ENCODE measurements around the gene MFF.
"Not testable (repeated sequence)": the region's sequence is repeated elsewhere in the genome, so short reads cannot be mapped to it uniquely, and the experiment has no call there.

MFF gene

DNA sequence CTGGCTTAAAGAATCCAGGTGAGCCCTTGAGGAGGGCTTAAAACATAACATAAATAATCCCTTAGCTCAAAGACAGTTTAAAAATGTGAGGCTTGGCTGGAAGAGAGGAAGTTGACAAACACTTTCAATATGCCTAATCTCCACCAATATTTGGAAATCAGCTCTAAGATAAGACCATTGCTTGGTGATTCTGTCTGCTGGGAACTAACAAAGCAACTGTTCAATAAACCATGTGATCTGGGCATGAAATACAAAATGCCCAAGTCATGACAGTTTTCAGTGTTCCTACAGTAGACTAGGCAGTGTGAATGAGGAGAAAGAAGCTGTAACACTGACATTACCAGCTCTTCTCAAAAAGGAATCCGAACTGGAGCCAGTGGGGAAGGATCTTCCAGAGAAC is 10.7 kb downstream of the MFF start:
- DNase-seq (ENCODE audit: low read depth in 1 of 2, low spot score in 1 of 2) = no peak

DNA sequence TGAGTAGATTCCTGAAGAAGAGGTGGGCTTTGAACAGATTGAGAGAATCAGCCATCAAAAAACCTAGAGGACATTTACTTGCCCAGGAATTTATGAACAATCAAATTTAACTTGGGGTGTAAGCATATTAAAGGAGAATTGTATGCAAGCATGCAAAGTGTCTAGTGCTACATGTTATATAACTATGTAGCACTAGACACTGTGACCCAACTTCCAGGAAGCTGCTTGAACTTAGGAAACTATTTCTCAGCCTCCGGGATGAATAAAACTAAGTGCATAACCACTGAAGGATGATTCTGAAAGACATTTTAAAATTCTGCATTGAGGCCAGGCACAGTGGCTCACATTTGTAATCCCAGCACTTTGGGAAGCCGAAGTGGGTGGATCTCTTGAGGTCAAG is 12.4 kb downstream of the MFF start:
- no peak for DNase-seq (ENCODE audit: low read depth in 1 of 2, low spot score in 1 of 2)

DNA sequence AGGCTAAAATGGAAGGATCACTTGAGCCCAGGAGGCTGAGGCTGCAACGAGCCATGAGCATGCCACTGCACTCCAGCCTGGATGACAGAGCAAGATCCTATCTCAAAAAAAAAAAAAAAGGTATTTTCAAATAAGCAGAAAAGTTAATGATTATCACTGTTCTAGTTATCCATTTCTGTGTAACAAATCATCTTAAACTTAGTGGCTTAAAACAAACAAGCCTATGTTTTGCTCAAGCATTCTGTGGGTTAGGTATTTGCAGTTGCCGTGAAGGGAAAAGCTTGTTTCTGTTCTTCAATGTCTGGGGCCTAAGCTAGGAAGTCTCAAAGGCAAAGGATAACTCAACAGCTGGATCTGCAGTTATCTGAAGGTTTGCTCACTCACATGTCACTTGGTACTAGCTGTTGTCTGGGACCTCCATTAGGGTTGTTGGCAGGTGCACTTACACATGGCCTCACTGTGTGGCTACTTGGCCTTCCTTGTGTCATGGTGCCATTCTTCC is 14.1 kb downstream of the MFF start:
- no peak for DNase-seq (ENCODE audit: low read depth in 1 of 2, low spot score in 1 of 2)

DNA sequence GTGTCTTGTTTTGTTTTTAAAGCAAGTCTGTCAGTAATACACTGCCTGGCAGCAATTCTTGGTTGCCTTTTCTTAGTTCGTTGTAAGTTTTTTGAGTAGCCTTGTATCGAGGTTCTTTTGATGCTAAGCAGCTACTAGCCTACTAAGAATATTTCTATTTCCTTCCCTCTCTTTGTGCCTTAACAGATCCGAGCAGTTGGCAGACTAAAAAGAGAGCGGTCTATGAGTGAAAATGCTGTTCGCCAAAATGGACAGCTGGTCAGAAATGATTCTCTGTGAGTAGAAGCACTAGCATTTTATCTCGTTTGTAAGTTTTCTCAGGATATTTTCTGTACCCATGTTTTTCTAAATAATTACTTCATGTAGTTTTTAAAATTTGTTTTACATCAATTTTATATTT is 15.1 kb downstream of the MFF start:
- no peak for DNase-seq (ENCODE audit: low read depth in 1 of 2, low spot score in 1 of 2)

DNA sequence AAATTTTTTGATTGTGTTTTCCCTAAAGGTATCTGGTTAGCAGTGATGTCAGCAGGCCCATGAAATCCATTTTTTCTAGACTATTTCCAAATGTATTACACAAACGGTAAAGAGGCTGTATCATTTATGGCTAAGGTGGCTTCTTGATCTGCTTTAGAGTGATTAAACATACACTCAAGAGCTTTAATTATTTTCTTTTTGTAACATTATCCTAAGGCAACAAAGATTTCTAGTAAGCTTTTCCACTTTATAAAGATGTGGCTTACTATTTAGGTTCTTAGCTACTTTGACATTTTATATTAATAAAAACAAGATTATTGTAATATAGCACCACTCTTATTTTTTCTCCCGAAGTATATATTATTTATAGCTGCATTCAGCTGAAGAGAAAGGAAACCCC is 16.5 kb downstream of the MFF start:
- no peak for DNase-seq (ENCODE audit: low read depth in 1 of 2, low spot score in 1 of 2)

DNA sequence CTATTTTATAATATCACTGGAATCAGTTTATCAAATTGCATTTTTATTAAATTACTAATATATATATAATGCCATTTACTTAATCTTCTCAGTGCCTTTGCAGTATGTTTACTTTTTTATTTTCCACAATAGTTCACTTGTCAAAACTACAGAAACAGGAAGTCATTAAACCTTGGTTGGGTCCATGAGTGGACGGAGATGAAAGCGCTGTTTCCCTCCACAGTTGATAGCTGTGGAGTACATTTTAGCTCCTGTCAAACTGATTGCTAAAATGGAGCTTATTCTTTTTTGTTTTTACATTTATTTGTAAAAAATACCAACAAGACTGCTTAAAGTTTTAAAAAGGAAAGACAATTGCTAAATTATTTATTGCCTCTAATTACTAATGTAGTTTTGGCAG is 19.2 kb downstream of the MFF start:
- DNase-seq (ENCODE audit: low read depth in 1 of 2, low spot score in 1 of 2) = no peak

DNA sequence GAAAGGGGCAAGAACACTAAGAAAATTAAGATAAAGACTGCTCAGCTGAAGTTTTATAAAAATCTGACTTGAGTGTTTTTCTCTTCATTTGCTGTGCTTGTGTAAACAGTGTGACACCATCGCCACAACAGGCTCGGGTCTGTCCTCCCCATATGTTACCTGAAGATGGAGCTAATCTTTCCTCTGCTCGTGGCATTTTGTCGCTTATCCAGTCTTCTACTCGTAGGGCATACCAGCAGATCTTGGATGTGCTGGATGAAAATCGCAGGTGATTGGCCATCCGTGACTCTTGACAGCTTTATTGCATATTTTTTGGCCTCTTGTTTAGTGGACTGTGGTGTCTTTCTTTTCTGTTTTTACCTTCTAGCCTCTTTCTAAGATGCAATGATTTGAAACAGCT is 22.1 kb downstream of the MFF start:
- no peak for DNase-seq (ENCODE audit: low read depth in 1 of 2, low spot score in 1 of 2)

DNA sequence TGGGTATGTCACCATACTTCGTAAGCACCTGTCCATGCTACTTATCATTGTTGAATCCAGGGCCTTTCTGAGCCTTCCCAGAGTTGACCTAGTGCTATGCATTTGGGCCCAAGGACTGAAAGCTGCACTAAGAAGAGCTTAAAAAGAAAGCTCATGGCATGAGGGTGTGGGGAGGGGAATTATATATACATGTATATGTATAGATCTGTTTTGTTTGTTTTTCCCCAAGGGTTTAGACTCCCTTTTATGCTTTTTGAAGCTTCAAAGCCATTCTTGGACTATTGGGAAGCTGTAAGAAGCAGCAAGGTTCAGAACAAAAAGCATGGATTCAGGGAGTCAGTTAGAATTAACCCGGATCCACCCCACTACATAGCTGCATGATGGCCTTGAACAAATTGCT is 23.3 kb downstream of the MFF start:
- no peak for DNase-seq (ENCODE audit: low read depth in 1 of 2, low spot score in 1 of 2)

DNA sequence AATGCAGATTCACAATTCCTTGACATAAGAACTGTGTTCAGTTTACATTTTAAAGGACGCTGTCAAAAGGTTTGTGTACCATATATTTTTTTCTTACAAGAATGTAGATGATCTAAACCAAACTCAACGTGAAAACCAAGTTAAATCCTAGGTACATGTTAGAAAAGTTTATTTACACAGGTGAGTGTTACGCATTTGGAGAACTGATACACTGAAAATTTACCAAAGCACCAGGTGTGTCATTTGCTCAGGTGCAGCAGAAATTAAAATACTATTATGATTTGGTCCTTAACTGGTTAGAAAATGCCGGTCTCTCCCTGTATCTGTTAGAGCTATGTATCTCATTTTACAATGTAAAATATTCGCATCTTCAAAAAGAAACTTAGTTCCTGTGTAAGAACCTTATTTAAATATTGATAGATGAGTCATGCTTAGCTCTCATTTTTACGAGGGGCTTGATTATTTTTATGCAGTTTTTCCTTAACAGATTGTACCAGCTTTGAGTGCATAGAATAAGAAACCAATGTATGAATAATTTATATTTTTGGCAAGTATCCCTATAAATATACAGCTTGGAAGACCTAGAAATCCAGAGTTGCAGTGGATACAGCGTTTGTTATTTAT is 25.1 kb downstream of the MFF start:
- DNase-seq (ENCODE audit: low read depth in 1 of 2, low spot score in 1 of 2) = no peak

DNA sequence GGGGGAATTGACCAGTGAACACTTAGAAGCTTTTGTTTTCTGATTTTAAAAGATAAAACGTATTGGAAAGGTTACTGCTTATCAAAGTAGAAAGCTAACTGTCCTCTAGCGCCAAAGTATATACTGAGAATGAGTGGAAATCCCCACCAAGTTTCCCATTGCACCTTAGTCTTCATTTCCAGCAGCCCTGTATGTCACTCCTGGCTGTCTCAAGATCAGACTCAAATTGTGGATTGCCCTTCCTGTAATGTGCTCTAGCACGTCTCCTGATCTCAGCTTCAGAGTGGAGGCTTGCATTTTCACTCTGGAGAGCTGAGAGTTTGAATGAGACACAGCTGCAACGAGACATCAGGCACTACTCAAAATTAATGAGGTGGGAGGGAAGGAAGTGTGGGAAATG is 26.6 kb downstream of the MFF start:
- DNase-seq (ENCODE audit: low read depth in 1 of 2, low spot score in 1 of 2) = no peak

DNA sequence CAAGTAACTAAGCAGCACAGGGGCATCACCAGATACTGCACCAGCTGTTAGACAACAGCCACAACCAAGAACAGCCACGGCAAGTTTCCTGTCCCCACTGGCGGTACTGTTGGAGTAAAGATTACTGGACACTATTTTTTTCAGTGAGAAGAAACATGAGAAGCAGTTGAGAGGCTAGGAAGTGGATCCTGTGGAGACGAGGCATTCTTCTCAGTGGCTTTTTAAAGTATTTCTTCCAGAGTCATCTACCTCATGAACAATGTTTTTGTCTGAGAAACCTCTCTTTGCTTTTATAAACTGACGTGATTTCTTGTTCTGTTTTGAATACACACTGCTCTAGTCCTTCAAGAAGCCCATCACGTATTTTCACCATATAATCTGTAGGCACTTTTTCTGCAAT is 35.3 kb downstream of the MFF start:
- DNase-seq (ENCODE audit: low read depth in 1 of 2, low spot score in 1 of 2) = no peak

DNA sequence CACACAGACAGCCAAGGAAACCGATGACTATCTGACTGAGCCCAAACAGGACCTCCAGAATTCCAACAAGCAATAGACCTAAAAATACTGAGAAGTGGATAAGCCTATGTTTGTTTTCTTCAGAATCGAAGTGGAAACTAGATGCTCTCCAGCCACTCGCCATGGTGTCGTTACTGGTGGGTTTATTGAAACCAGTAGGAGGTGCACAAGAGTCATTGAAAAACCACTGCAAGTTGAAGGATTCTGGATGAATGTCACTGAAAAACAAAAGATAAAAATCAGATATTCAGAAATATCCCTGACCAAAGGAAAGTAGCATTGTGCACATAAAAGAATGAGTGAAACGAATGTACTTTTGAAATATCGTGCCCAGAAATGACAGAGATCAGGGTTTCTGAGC is 38.7 kb downstream of the MFF start:
- no peak for DNase-seq (ENCODE audit: low read depth in 1 of 2, low spot score in 1 of 2)

DNA sequence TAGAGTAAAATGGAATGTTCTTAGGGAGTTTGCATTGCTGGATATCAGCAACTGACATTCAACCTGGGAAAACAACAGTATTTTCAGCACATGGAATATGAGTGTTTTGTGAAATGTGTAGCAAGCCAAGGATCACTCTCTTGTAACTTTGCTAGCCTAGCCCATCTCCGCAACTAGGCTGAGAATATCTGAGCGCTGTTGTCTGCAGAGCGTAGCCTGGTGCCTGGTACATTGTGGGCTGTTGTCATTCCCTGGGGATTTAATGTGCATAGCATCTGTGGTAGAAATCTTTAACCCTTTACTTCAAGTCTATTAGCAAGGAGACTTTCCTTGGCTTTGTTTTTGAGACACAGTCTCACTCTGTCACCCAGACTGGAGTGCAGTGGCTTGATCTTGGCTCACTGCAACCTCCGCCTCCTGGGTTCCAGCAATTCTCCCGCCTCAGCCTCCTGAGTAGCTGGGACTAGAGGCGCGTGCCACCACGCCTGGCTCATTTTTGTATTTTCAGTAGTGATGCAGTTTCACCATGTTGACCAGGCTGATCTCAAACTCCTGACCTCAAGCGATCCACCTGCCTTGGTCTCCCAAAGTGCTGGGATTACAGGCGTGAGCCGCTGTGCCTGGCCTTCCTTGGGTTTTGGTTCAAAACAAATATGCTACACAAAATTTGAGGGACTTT is 39.7 kb downstream of the MFF start:
- DNase-seq (ENCODE audit: low read depth in 1 of 2, low spot score in 1 of 2) = not testable (repeated sequence)

DNA sequence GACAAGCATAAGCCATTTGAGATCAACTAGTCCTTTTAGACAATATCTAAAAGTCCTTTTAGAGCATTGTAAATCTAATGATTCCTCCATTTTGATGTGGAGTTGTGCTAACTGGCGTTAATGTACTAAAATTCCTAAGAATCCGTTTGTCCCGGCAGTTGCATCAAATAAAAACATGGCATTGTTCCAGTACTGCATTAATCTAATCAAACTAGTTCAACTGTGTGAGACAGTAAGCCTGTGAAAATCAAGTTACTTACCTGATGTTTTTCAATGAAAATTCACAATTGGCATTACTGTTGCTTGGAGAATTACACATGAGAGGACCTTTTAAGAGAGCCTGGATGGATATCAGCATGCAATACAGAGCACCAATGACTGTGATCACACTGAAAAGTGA is 40.8 kb downstream of the MFF start:
- no peak for DNase-seq (ENCODE audit: low read depth in 1 of 2, low spot score in 1 of 2)

DNA sequence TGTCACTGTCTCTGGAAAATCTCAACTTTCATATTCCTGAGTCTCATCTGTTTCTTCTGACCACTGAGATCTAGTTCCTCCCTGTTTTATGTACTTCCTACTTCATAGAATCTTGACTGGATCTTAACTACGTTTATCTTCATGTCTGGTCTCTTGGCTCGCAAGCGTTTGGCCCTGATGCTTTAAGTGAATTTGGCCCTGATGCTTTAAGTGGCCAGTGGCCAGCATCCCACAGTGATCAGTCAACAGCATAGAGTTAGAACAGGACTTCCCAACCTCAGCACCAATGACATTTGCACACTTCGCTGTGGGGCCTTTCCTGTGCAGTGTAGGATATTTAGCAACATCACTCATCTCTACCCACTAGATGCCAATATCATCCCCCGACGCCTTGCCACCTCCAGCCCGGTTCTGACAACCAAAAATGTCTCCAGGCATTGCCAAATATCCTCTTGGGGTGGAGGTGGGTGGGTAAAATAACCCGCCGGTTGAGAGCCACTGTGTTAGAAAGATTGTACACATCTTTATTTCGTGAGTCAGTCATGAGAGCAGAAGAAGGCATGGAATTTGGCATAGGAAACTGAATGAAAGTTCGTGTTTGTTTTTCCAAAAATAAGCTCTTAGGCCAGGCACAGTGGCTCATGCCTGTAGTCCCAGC is 41.8 kb downstream of the MFF start:
- DNase-seq (ENCODE audit: low read depth in 1 of 2, low spot score in 1 of 2) = no peak

DNA sequence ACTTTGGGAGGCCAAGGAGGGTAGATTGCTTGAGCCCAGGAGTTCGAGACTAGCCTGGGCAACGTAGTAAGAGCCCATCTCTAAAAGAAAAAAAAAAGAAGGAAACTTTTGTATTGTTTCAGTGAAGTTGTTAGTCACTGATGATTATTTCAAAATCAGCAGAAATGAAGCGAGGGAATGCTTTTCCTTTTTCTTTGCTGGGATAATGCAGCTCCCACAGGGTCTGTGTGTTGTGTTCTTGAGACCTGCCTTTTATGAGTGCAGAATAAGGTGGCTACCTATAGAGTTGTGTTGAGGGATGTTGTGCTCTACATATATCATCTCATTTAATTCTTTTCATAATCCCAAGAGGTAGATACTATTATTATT is 42.4 kb downstream of the MFF start:
- no peak for DNase-seq (ENCODE audit: low read depth in 1 of 2, low spot score in 1 of 2)

DNA sequence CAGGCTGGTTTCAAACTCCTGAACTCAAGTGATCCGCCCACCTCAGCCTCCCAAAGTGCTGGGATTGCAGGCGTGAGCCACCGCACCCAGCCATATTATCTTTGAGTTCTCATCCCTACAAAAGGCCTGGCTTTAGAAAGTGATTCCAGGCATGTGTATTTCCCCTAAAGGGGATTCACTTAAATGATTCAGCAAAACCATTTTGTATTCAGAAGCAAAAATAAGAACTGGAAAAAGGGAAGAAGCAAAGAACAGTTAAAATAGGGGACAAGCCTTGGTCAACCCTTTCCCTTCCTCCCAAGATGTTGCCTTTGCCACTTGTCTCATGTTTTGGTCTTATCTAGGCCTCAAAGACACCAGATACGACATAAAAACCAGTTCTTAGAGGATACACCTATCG is 43.5 kb downstream of the MFF start:
- DNase-seq (ENCODE audit: low read depth in 1 of 2, low spot score in 1 of 2) = no peak

DNA sequence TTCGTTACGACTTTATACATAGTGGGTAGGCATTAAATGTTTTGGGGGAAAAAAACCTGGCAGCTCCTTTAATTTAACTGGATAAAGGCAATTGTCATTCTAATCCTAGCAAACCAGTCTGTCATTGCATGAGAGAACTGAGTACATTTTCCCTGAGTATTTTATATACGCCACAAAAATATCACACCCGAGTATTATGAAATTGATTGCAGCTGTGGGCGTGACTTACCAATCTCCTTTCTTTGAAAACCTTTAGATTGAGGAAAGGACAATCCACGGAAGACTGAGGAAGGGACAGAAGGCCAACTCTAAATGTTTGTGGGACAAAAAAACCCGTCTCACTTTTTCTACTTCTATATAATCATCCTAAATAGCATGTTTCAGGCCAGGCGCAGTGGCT is 45.0 kb downstream of the MFF start:
- no peak for DNase-seq (ENCODE audit: low read depth in 1 of 2, low spot score in 1 of 2)

DNA sequence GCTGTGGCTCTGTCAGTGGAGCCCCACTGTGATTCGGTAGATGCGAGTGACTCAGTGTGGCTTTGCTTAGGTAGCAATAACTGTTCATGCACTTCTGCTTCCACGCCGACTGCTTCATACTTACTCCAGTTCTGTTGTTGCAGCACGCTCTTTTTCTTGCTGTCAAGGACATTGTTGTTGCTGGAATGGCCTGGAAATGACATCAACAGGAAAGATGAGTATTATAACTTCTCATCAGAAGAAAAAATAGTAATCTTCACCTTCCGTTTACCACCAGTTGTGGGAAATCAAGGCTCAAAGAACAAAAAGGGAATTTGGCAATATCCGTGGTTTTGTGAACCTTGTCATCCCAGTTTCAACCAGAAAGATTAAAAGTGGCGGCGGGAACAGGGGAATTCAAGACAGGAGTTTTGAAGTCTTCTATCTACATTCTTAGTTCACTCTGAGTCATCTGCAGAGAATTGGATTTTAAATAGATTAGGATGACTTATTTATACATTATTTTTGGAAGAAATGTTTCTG is 45.8 kb downstream of the MFF start:
- no peak for DNase-seq (ENCODE audit: low read depth in 1 of 2, low spot score in 1 of 2)

DNA sequence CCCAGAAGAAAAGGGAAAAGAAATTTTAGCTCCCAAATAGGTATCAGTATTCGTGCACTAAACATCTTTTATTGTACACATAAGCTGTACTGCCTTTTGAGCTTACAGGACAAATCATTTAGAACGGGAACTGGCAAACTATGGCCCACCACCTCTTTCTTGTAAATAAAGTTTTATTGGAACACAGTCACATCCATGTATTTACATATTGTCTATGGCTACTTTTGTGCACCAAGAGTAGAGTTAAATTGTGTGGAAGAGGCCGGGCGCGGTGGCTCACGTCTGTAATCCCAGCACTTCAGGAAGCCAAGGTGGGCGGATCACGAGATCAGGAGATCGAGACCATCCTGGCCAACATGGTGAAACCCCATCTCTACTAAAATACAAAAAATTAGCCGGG is 48.3 kb downstream of the MFF start:
- DNase-seq (ENCODE audit: low read depth in 1 of 2, low spot score in 1 of 2) = no peak

DNA sequence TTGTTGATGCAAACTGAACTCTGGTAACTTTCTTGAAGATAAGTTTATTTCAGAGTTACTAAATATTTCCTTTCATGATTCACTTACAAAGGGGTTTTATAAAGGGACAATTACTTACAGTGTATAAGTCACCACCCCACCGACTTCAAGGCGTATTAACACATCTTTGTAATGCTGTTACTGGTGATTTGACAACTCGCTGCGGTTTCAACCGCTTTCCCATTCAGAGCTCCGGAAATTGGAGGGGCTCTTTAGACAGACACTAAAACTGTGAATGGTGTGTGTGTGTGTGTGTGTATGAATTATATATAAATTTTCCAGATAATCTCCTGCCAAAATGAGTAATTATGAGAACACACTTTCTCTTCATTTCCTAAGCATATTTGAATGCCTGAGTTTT is 49.1 kb downstream of the MFF start:
- DNase-seq (ENCODE audit: low read depth in 1 of 2, low spot score in 1 of 2) = no peak

DNA sequence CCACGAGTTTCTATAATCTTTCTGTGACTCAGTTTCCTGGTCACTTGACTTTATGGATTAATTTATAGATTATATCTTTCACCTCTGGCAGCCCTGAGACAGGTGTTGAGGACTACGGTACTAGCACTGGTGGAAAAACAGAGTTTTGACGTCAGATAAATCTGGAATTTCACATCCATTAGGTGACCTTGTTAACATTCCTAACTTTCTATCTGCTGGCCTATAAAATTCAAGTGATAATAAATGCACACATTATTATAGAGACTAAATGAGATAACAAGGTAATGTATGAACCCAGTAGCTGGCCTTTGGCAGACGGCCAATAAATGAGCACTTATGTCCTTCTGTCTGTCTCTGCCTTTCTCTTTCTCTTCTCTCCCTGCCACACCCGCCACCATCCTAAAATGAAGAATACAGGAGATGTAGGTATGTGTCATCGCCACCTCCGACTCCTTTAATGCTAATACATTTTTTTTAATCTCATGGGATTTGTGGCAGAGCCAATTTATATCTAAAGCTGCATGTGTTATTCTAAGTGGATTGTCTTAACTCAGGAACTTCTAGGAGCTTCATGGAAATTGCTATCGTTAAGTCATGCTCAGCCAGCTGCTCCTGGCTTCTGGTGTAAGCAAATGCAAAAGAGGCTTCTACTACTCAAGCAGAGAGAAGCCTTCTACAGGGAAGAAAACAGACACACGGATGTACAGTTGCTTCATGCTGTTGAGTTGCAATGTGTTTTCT is 51.8 kb downstream of the MFF start:
- DNase-seq (ENCODE audit: low read depth in 1 of 2, low spot score in 1 of 2) = no peak
